ENCODE data around the gene PHC2.

DNA sequence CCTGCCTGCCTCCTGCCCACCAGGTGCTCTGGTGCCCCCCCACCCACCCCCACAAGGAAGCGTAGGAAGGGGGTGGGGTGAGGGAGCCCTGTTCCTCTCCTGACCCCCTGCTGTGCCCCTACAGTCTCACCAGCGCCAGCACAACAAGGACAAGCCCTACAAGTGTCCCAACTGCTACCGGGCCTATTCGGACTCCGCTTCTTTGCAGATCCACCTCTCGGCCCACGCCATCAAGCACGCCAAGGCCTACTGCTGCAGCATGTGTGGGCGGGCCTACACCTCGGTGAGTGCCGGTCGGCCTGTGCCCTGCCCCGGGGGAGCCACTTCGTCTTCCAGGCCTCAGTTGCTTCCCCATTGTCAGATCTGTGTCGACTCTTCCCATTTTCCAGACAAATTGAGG, 135.9 kb downstream of the PHC2 start:
- TF ChIP-seq, protein P1, sequence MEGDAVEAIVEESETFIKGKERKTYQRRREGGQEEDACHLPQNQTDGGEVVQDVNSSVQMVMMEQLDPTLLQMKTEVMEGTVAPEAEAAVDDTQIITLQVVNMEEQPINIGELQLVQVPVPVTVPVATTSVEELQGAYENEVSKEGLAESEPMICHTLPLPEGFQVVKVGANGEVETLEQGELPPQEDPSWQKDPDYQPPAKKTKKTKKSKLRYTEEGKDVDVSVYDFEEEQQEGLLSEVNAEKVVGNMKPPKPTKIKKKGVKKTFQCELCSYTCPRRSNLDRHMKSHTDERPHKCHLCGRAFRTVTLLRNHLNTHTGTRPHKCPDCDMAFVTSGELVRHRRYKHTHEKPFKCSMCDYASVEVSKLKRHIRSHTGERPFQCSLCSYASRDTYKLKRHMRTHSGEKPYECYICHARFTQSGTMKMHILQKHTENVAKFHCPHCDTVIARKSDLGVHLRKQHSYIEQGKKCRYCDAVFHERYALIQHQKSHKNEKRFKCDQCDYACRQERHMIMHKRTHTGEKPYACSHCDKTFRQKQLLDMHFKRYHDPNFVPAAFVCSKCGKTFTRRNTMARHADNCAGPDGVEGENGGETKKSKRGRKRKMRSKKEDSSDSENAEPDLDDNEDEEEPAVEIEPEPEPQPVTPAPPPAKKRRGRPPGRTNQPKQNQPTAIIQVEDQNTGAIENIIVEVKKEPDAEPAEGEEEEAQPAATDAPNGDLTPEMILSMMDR (IDR thresholded peaks at IDR 0.05; ENCODE audit: insufficient read depth, low read length, poor library complexity, severe bottlenecking), result no peak
- no peak for TF ChIP-seq EZH2phosphoT487 (conservative IDR thresholded peaks at IDR 0.05; ENCODE audit: low read length)
